ENCODE data around the gene PTPRT.

DNA sequence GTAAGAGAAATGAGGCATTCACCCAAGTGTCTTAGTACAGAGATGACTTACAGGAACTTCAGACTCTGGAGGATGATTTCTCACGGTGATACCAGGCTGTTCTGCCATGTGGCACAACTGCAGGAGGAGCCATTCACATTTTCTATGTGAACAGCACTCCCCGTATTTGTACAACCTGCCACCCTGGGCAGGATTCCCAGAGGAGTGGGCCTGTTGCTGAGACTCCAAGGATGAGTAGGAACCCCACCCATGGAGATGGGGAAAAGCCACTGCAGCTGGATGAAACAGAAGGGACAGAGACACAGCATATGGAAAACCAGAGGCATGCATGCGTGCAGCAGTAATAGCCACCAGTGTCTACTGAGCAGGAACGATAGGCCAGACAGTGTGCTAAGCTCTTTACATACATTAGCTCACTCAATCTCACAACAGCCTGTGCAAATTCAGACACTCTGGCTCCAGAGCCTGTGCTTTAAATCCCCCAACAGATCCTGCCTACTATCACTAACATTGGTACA lies 48.0 kb upstream of the PTPRT start:
- no peak for TF ChIP-seq POLR2A (IDR thresholded peaks at IDR 0.05; ENCODE audit: borderline replicate concordance, extremely low read depth, insufficient read depth, insufficient read length)
- TF ChIP-seq, protein P1, sequence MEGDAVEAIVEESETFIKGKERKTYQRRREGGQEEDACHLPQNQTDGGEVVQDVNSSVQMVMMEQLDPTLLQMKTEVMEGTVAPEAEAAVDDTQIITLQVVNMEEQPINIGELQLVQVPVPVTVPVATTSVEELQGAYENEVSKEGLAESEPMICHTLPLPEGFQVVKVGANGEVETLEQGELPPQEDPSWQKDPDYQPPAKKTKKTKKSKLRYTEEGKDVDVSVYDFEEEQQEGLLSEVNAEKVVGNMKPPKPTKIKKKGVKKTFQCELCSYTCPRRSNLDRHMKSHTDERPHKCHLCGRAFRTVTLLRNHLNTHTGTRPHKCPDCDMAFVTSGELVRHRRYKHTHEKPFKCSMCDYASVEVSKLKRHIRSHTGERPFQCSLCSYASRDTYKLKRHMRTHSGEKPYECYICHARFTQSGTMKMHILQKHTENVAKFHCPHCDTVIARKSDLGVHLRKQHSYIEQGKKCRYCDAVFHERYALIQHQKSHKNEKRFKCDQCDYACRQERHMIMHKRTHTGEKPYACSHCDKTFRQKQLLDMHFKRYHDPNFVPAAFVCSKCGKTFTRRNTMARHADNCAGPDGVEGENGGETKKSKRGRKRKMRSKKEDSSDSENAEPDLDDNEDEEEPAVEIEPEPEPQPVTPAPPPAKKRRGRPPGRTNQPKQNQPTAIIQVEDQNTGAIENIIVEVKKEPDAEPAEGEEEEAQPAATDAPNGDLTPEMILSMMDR (IDR thresholded peaks at IDR 0.05 in 2 of 3, conservative IDR thresholded peaks at IDR 0.05 in 1 of 3; ENCODE audit: borderline replicate concordance in 1 of 3, insufficient read depth in 1 of 3, low read depth in 2 of 3, low read length in 2 of 3), result no peak

All from HCT116 (cell line).